Hematopoietic multipotent progenitor cell treated with erythropoietin and hydrocortisone succinate and interleukin-3 and kit ligand, for 6 days (in vitro differentiated cells): ENCODE data around the gene RABGAP1L.

Experiments
- DNase-seq: peaks from one replicate; pipeline ENCODE4 v3.0.0-alpha.2; 2015

RABGAP1L gene

GRCh38 chr1:174976436-174977108 lies 817.3 kb downstream of the RABGAP1L start:
- no peak for DNase-seq

GRCh38 chr1:174982971-174983689 lies 823.8 kb downstream of the RABGAP1L start:
- peak; percentile 82 for DNase-seq

- no peak for DNase-seq
Measured at GRCh38 chr1:174984952-174985351, 825.6 kb downstream of the RABGAP1L start.

- DNase-seq = no peak
Measured at GRCh38 chr1:174988539-174988938, 829.2 kb downstream of the RABGAP1L start.

- DNase-seq = no peak
Measured at GRCh38 chr1:174988986-174989385, 829.7 kb downstream of the RABGAP1L start.

GRCh38 chr1:174989536-174990220 lies 830.4 kb downstream of the RABGAP1L start:
- DNase-seq = no peak

- peak; percentile 63 for DNase-seq
Measured at GRCh38 chr1:174990382-174990999, 831.2 kb downstream of the RABGAP1L start.

GRCh38 chr1:174991473-174991872 lies 832.2 kb downstream of the RABGAP1L start:
- DNase-seq = no peak

- no peak for DNase-seq
Measured at GRCh38 chr1:174995121-174995520, 835.8 kb downstream of the RABGAP1L start.

- no peak for DNase-seq
Measured at GRCh38 chr1:174995916-174996315, 836.6 kb downstream of the RABGAP1L start.

- DNase-seq = peak; percentile 28
Measured at GRCh38 chr1:174996476-174996875, 837.2 kb downstream of the RABGAP1L start.

GRCh38 chr1:174997041-174997440 lies 837.7 kb downstream of the RABGAP1L start:
- no peak for DNase-seq

- DNase-seq = peak; percentile 91
Measured at GRCh38 chr1:174998569-174999215, 839.4 kb downstream of the RABGAP1L start.

GRCh38 chr1:174999216-174999935 lies 840.1 kb downstream of the RABGAP1L start:
- DNase-seq = peak; percentile 99

GRCh38 chr1:174999936-175000696 lies 840.8 kb downstream of the RABGAP1L start, which contains the start of gene CACYBP:
Gene CACYBP (plus strand): TSS chr1:174999947. CDS start chr1:175000181, 234 bp downstream.
- DNase-seq = peak; percentile 58

GRCh38 chr1:175000697-175001187 lies 841.4 kb downstream of the RABGAP1L start:
- peak; percentile 41 for DNase-seq

- no peak for DNase-seq
Measured at GRCh38 chr1:175002910-175003517, 843.7 kb downstream of the RABGAP1L start.

- no peak for DNase-seq
Measured at GRCh38 chr1:175003521-175003920, 844.2 kb downstream of the RABGAP1L start.

GRCh38 chr1:175005085-175005783 lies 845.9 kb downstream of the RABGAP1L start:
- no peak for DNase-seq

- no peak for DNase-seq
Measured at GRCh38 chr1:175009532-175009931, 850.2 kb downstream of the RABGAP1L start.
